ENCODE measurements around the gene RAPGEF3. TPM values are rescaled to one million over a fixed set of nuclear protein-coding genes. Genes with fewer than 3 reads are reported as not detected.

The RAPGEF3 gene
- total and polyA plus RNA-seq, 9 of the 15 experiments (the other 6 are each of a cell fraction or from before 2014, with no cell fraction given): 0.03 to 0.78 (median 0.37) TPM; not detected in 1

DNA sequence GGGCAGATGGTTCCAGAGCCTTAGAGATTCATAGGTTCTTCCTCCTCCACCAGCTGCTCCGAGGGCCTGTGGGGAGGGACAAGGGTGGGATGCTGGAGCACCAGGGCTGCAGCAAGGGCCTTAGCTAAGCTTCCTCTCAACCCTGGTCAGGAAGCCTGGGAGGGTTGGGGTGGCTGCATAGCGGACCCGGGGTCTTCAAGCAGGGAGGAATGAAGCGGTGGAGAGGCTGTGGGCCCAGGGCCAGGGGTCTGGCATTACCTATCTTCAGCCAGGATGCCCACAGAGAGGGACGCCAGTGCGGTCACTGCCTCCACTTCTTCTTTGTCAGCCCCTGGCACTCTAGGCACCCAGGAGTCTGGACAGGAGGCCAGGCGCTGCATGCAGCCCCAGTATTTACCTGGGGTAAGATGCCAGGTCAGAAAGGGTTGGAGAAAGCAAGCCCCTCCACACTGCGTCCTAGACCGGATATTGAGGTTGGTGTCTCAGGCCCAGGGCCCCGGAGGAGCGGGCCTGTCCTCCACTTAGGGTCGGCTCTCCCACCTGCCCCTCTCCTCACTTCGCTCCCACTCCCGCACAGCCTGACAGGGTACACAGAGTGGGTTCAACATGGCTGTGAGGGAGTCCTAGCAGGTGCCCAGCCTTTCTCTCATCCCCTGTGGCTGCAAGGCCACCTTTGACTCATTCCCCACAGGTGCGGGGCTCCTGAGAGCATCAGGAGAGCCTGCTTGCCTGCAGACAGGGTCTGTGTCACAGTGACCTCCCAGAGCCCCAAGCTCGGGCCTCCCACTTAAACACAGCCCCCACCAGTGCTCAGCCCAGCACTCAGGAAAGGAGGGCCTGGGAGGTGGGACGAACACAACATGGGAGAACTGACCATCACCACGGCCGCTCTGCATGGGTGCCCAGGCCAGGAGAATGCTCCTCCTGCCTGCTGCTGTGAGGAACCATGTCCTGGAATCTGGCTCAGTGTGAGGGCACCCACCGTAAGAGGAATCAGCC lies 25.4 kb upstream of the RAPGEF3 start:
- H4K20me1 ChIP-seq (replicated peaks; ENCODE audit: control insufficient read depth, insufficient read depth, low read length): peaks cover 18% of the 10 kb centered on the region; the same call in 1 of the 2 replicates
- H3K36me3 ChIP-seq (ENCODE audit: control insufficient read depth, insufficient read depth, low read length): peaks cover 96% of the 10 kb centered on the region; the same call in 2 of the 3 replicates
- H3K9ac ChIP-seq (ENCODE audit: insufficient read depth in 1 of 2, low read depth in 2 of 2, low read length in 2 of 2): peak overlapping the region in 1 of 2 experiments; percentile 47; a peak in 1 of 4 replicates
- H2AFZ ChIP-seq (ENCODE audit: low read depth, low read length): no peak overlapping the region
- no peak for DNase-seq (ENCODE audit: extremely low read depth in 1 of 4, low spot score in 3 of 4)
- CTCF ChIA-PET (ENCODE audit: low intra/inter-chr PET ratio): no interaction called here
- ATAC-seq: no peak
- 92% methylated on average over 18 of the region's 20 CpGs for WGBS (ENCODE audit: insufficient coverage, low coverage, missing lambda C conversion rate)
- H3K9me1 ChIP-seq (ENCODE audit: control insufficient read depth, insufficient read depth, low read length): no peaks in the 10 kb centered on the region
- in situ Hi-C loops (cut with MboI) (no loop called here), intact Hi-C loops (cut with micrococcal nuclease) (no loop called here)
- peaks cover under 1 to 40% of the 10 kb centered on the region in 2 experiments; a peak in 4 of 5 replicates for H3K4me1 ChIP-seq (replicated peaks in 1 of 2; ENCODE audit: control insufficient read depth in 2 of 2, insufficient read depth in 2 of 2, low read length in 2 of 2)
- FAIRE-seq: no peak
- H3K4me3 ChIP-seq: no peak overlapping the region
- H3K9me3 ChIP-seq (replicated peaks; ENCODE audit: control insufficient read depth, insufficient read depth, low read depth, low read length): no peaks in the 10 kb centered on the region
- no peaks in the 10 kb centered on the region for H3K27me3 ChIP-seq (ENCODE audit: control insufficient read depth in 2 of 2, insufficient read depth in 2 of 2, low read length in 2 of 2)
- no TSS peak for BruUV-seq (replicated peaks)
- no peak overlapping the region for H3K4me2 ChIP-seq (ENCODE audit: insufficient read depth, low read length)
- TF ChIP-seq, protein P1, sequence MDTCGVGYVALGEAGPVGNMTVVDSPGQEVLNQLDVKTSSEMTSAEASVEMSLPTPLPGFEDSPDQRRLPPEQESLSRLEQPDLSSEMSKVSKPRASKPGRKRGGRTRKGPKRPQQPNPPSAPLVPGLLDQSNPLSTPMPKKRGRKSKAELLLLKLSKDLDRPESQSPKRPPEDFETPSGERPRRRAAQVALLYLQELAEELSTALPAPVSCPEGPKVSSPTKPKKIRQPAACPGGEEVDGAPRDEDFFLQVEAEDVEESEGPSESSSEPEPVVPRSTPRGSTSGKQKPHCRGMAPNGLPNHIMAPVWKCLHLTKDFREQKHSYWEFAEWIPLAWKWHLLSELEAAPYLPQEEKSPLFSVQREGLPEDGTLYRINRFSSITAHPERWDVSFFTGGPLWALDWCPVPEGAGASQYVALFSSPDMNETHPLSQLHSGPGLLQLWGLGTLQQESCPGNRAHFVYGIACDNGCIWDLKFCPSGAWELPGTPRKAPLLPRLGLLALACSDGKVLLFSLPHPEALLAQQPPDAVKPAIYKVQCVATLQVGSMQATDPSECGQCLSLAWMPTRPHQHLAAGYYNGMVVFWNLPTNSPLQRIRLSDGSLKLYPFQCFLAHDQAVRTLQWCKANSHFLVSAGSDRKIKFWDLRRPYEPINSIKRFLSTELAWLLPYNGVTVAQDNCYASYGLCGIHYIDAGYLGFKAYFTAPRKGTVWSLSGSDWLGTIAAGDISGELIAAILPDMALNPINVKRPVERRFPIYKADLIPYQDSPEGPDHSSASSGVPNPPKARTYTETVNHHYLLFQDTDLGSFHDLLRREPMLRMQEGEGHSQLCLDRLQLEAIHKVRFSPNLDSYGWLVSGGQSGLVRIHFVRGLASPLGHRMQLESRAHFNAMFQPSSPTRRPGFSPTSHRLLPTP (IDR thresholded peaks at IDR 0.05; ENCODE audit: borderline replicate concordance, extremely low read depth, insufficient read length): no peak
- TF ChIP-seq RBFOX2 (IDR thresholded peaks at IDR 0.05; ENCODE audit: low read depth, low read length) (peak; percentile 18; the same call in 1 of the 2 replicates), ZSCAN32 (CRISPR knock-in tag; IDR thresholded peaks at IDR 0.05) (no peak), RBM22 (IDR thresholded peaks at IDR 0.05; ENCODE audit: low read depth, low read length, poor library complexity, severe bottlenecking) (peak; percentile 83), POLR2G (IDR thresholded peaks at IDR 0.05; ENCODE audit: low read depth, low read length) (peak; percentile 80), HNRNPK (IDR thresholded peaks at IDR 0.05; ENCODE audit: low read depth, low read length, poor library complexity, severe bottlenecking) (no peak), POLR2A (conservative IDR thresholded peaks at IDR 0.05) (peak; percentile 37; the same call in 1 of the 2 replicates), ZNF707 (CRISPR knock-in tag; conservative IDR thresholded peaks at IDR 0.05) (no peak)
- TF ChIP-seq, protein P2, sequence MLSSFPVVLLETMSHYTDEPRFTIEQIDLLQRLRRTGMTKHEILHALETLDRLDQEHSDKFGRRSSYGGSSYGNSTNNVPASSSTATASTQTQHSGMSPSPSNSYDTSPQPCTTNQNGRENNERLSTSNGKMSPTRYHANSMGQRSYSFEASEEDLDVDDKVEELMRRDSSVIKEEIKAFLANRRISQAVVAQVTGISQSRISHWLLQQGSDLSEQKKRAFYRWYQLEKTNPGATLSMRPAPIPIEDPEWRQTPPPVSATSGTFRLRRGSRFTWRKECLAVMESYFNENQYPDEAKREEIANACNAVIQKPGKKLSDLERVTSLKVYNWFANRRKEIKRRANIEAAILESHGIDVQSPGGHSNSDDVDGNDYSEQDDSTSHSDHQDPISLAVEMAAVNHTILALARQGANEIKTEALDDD (IDR thresholded peaks at IDR 0.05): no peak
- no peak overlapping the region for H3K27ac ChIP-seq (ENCODE audit: extremely low read depth, low read depth, low read length)
- H3K79me2 ChIP-seq (ENCODE audit: control insufficient read depth, insufficient read depth, low read length): peaks cover 11% of the 10 kb centered on the region
- POLR2A ChIA-PET: interaction anchor here (0.9 to 5.5 kb wide), 4 partner anchors 7 to 69 kb away, joined by 3 to 38 read pairs (median 8); partner anchors contain the start of gene SLC48A1
